Measurements from ENCODE around the gene CLPTM1L.
"Not testable (repeated sequence)": the region's sequence is repeated elsewhere in the genome, so short reads cannot be mapped to it uniquely, and the experiment has no call there.

Gene CLPTM1L

DNA sequence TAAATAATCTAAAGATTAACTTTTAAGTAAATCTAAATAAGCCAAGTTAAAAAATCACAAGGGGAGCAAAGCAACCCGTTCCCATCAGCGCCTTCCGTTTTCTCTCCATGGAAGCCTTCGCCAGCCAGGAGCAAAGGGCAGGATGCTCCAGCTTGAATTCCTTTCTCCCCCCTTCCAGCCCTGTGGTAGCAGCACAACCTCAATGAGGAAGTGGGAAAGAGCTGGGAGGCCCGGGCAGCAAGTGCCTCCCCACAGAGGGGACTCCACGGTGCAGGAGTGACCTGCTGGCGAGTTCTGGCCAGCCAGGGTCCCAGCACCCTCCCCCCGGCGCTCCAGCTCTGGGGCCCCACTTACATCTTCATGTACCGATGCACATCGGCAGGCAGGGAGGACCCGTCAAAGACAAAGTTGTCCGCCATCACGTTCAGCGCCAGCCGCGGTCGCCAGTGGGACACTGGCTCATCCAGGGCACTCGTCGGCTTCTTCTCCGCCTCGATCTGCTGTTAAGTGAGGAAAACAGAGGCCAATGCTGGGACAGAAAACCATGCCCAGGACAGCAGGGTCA is 6.3 kb downstream of the CLPTM1L start:
- Histone ChIP-seq H3K36me3 (ENCODE audit: control insufficient read depth, insufficient read depth, low read length) (peaks cover 93% of the 10 kb centered on the region), H3K4me3 (ENCODE audit: low read depth, low read length) (no peak overlapping the region), H3K9ac (ENCODE audit: low read length) (no peak overlapping the region), H3K27me3 (ENCODE audit: control insufficient read depth, insufficient read depth, low read length) (no peaks in the 10 kb centered on the region), H3K9me3 (ENCODE audit: control insufficient read depth, insufficient read depth, low read depth, low read length) (no peaks in the 10 kb centered on the region), H3K4me1 (ENCODE audit: control insufficient read depth, insufficient read depth, low read length) (no peaks in the 10 kb centered on the region), H3K27ac (ENCODE audit: low read depth, low read length) (no peak overlapping the region)

DNA sequence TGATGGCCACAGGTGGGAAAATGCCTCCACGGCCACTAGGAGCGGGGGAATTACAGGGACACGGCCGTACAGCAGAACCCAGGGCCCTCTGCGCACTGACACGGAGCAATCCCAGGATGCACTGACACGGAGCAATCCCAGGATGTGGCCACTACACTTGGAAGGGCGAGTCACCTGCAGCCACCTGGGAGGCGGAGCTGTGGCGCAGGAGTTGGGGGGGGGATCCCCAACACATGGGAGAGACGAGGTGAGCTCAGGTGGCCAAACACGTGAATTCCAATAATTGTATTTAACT is 6.8 kb downstream of the CLPTM1L start:
- H3K4me3 ChIP-seq (ENCODE audit: low read depth, low read length): no peak overlapping the region
- no peaks in the 10 kb centered on the region for H3K27me3 ChIP-seq (ENCODE audit: control insufficient read depth, insufficient read depth, low read length)
- H3K27ac ChIP-seq (ENCODE audit: low read depth, low read length): no peak overlapping the region
- peaks cover 93% of the 10 kb centered on the region for H3K36me3 ChIP-seq (ENCODE audit: control insufficient read depth, insufficient read depth, low read length)
- no peaks in the 10 kb centered on the region for H3K9me3 ChIP-seq (ENCODE audit: control insufficient read depth, insufficient read depth, low read depth, low read length)
- no peak overlapping the region for H3K9ac ChIP-seq (ENCODE audit: low read length)
- no peaks in the 10 kb centered on the region for H3K4me1 ChIP-seq (ENCODE audit: control insufficient read depth, insufficient read depth, low read length)

DNA sequence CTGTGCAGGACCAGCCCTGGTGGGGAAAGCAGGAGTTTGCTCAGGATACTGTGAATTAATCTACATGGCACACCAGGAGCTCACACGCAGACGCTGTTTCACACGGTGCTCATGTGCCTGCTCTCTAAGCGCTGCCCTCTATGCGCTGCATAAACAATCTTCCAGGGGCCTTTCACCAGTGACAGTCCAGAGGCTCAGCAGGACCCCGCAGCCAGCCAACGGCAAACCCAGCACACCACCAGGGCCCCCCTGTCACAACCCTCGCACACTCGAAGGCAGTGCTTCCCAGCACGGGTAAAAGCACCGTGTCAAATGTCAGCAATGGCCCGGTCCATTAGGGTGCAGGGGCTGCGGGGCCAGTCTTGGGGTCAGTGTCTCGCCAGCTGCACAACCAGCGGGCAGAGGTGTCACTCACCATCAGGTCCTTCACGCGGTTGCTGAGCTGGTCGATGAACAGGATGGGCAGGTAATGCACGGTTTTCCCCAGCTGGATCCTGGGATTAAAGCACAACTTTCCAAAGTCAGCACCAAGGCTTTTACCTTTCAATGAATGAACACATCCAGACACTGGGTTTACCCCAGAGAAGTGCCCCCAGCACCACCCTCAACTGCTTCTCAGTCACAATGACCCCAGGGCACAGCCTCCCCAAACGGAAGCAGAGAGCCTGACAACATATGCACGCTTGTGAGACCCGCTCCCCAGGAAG is 7.3 kb downstream of the CLPTM1L start:
- no peaks in the 10 kb centered on the region for H3K27me3 ChIP-seq (ENCODE audit: control insufficient read depth, insufficient read depth, low read length)
- H3K9me3 ChIP-seq (ENCODE audit: control insufficient read depth, insufficient read depth, low read depth, low read length): no peaks in the 10 kb centered on the region
- H3K36me3 ChIP-seq (ENCODE audit: control insufficient read depth, insufficient read depth, low read length): peaks cover 92% of the 10 kb centered on the region
- H3K27ac ChIP-seq (ENCODE audit: low read depth, low read length): no peak overlapping the region
- no peak overlapping the region for H3K4me3 ChIP-seq (ENCODE audit: low read depth, low read length)
- H3K9ac ChIP-seq (ENCODE audit: low read length): no peak overlapping the region
- no peaks in the 10 kb centered on the region for H3K4me1 ChIP-seq (ENCODE audit: control insufficient read depth, insufficient read depth, low read length)

DNA sequence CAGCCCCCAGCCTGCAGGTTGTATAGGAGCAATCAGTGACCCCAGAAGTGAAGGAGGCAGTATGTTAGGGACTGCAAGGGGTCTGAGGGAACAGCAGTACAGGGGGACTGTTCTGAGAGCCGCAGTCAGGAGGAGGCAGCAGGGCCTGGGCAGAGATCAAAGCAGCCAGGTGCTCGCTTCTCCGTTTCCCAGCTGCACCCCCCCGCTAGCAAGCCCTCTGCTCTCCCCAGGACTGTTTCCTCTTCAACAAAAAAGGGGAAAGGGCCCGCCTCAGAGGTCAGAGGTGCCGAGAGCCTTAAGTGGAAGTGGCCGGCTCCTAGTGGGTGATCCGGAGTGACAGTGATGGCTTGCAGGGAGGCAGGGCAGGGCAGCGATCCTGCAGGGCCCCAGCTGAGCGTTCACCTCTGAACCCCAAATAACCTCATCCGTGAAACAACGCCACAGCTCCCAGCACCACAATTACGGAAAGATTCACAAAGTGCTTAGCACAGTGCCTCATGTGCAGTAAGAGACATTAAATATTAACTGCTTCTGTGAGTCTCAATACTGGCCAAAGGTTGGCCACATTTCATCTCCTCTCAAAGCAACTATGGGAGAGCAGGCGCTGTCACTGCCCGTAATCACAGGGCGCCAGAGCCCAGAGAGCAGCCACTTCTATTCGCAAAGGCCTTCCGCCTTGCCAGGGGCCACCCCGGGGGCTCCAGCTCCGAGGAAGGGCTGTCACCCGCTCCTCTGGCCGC is 8.0 kb downstream of the CLPTM1L start:
- no peaks in the 10 kb centered on the region for H3K9me3 ChIP-seq (ENCODE audit: control insufficient read depth, insufficient read depth, low read depth, low read length)
- H3K36me3 ChIP-seq (ENCODE audit: control insufficient read depth, insufficient read depth, low read length): peaks cover 92% of the 10 kb centered on the region
- no peak overlapping the region for H3K27ac ChIP-seq (ENCODE audit: low read depth, low read length)
- no peak overlapping the region for H3K4me3 ChIP-seq (ENCODE audit: low read depth, low read length)
- no peak overlapping the region for H3K9ac ChIP-seq (ENCODE audit: low read length)
- no peaks in the 10 kb centered on the region for H3K27me3 ChIP-seq (ENCODE audit: control insufficient read depth, insufficient read depth, low read length)
- H3K4me1 ChIP-seq (ENCODE audit: control insufficient read depth, insufficient read depth, low read length): no peaks in the 10 kb centered on the region

DNA sequence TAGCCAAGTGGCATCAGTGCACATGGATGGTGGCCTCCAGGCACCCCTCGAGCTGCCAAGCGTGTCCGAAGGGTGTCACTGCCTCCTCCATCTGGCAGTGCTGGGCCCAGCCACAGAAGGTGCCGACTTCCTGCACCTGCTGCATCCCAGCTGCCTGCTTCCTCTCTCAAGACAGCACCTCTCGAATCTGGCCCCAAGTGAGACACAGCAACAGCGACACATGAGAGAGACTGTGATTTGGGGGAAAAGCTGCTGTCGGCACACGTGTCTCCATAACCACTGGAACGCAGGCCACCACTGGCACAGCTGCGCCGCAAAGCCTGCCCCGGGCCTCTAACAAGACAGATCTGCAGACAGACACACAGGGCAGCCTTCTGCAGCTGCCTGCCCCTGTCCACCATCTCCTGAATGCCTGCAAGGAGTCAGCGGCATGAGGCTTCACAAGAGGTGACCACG is 8.8 kb downstream of the CLPTM1L start:
- H3K9me3 ChIP-seq (ENCODE audit: control insufficient read depth, insufficient read depth, low read depth, low read length): no peaks in the 10 kb centered on the region
- H3K27ac ChIP-seq (ENCODE audit: low read depth, low read length): no peak overlapping the region
- no peaks in the 10 kb centered on the region for H3K27me3 ChIP-seq (ENCODE audit: control insufficient read depth, insufficient read depth, low read length)
- peaks cover 92% of the 10 kb centered on the region for H3K36me3 ChIP-seq (ENCODE audit: control insufficient read depth, insufficient read depth, low read length)
- no peak overlapping the region for H3K9ac ChIP-seq (ENCODE audit: low read length)
- H3K4me1 ChIP-seq (ENCODE audit: control insufficient read depth, insufficient read depth, low read length): no peaks in the 10 kb centered on the region
- no peak overlapping the region for H3K4me3 ChIP-seq (ENCODE audit: low read depth, low read length)

DNA sequence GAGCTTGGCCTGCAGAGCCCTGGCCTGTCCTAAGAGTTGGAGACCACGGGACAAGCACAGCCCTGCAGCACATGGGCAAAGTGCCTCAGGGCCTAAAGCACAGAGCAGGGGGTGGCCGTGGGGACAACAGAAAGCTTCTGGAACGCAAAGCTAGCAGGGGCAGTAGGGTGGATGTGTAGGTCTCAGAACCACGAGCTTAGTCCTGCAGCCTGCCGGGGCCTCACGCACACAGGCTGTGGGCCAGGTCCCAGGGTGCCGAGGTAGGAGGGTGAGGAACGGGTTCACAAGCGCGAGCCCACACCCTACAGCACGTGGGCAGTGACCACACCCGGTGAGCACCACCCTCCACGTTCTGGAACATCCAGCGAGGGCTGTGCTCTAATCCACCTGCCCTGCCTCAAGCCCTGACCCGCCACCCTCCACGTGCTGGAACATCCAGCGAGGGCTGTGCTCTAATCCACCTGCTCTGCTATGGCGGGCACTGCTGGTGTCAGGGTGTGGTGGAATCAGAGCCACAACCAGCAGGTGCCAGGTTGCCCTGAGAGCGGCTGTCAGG is 9.3 kb downstream of the CLPTM1L start:
- Histone ChIP-seq H3K9me3 (ENCODE audit: control insufficient read depth, insufficient read depth, low read depth, low read length) (no peaks in the 10 kb centered on the region), H3K27me3 (ENCODE audit: control insufficient read depth, insufficient read depth, low read length) (no peaks in the 10 kb centered on the region), H3K36me3 (ENCODE audit: control insufficient read depth, insufficient read depth, low read length) (peaks cover 93% of the 10 kb centered on the region), H3K4me3 (ENCODE audit: low read depth, low read length) (no peak overlapping the region), H3K27ac (ENCODE audit: low read depth, low read length) (no peak overlapping the region), H3K4me1 (ENCODE audit: control insufficient read depth, insufficient read depth, low read length) (no peaks in the 10 kb centered on the region), H3K9ac (ENCODE audit: low read length) (no peak overlapping the region)

DNA sequence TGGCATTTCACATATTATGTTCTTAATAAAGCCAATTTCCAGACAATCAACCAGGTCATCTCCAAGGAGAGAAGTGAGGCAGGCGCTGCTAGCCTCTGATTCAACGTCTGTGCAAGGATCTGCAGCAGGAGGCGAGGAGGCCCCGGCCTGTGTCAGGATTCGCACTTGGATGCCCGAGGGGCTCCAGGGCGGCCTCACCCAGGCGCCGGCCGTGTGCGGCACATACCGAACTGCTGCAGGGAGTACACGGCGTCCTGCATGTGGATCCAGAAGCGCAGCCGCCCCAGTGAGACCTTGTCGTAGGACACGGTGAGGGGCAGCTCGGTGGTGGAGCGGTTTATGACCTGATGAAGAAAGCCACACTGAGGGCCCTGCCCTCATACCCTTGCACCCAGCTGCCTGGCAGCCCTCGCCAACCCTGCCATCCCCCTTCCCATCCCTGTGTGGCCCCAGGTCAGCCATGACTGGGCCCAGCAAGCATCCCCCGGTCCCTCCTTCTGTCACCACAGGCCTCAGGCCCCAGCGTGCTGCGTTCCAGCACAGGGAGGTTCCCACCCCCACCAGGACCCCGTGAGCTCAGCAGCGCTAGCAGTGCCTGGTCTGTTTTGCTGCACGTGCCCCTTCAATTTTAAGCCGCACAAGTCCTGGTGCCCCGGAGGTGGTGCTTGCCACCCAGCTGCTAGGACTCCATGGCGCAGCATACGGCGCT is 9.9 kb downstream of the CLPTM1L start:
- peaks cover 93% of the 10 kb centered on the region for H3K36me3 ChIP-seq (ENCODE audit: control insufficient read depth, insufficient read depth, low read length)
- no peaks in the 10 kb centered on the region for H3K9me3 ChIP-seq (ENCODE audit: control insufficient read depth, insufficient read depth, low read depth, low read length)
- H3K27ac ChIP-seq (ENCODE audit: low read depth, low read length): no peak overlapping the region
- no peaks in the 10 kb centered on the region for H3K4me1 ChIP-seq (ENCODE audit: control insufficient read depth, insufficient read depth, low read length)
- no peak overlapping the region for H3K9ac ChIP-seq (ENCODE audit: low read length)
- H3K27me3 ChIP-seq (ENCODE audit: control insufficient read depth, insufficient read depth, low read length): no peaks in the 10 kb centered on the region
- H3K4me3 ChIP-seq (ENCODE audit: low read depth, low read length): no peak overlapping the region

DNA sequence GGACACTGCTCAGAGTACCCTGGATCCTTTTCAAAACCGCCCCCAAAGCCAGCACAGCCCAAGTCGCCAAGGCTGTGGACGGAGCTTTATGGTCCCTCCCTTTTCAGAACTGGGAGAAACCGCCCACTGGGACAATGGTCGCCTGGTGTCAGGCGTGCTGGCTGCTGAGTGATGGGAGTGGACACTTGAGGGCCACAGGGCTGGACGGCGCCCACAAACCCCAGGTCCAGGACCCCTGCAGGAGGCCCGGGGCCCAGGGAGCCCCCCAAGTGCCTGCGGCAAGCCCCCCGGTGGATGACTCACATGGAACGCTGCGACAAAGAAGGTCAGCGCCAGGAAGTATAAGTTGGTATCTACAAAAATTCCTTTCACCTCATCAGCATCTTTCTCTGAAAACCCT is 10.9 kb downstream of the CLPTM1L start:
- Histone ChIP-seq H3K9ac (ENCODE audit: low read length) (no peak overlapping the region), H3K4me3 (ENCODE audit: low read depth, low read length) (no peak overlapping the region), H3K27ac (ENCODE audit: low read depth, low read length) (no peak overlapping the region), H3K36me3 (ENCODE audit: control insufficient read depth, insufficient read depth, low read length) (peaks cover 94% of the 10 kb centered on the region), H3K9me3 (ENCODE audit: control insufficient read depth, insufficient read depth, low read depth, low read length) (no peaks in the 10 kb centered on the region; the same call in 1 of the 2 replicates), H3K27me3 (ENCODE audit: control insufficient read depth, insufficient read depth, low read length) (no peaks in the 10 kb centered on the region), H3K4me1 (ENCODE audit: control insufficient read depth, insufficient read depth, low read length) (no peaks in the 10 kb centered on the region)

DNA sequence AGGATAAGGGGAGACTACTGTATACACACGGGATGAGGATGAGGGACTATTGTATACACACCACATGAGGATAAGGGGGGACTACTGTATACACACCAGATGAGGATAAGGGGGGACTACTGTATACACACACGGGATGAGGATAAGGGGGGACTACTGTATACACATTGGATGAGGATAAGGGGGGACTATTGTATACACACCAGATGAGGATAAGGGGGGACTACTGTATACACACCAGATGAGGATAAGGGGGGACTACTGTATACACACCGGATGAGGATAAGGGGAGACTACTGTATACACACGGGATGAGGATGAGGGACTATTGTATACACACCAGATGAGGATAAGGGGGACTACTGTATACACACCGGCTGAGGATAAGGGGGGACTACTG is 11.6 kb downstream of the CLPTM1L start:
- not testable (repeated sequence) for H3K9me3 ChIP-seq (ENCODE audit: control insufficient read depth, insufficient read depth, low read depth, low read length); H3K27ac ChIP-seq (ENCODE audit: low read depth, low read length); H3K27me3 ChIP-seq (ENCODE audit: control insufficient read depth, insufficient read depth, low read length); H3K4me3 ChIP-seq (ENCODE audit: low read depth, low read length); H3K9ac ChIP-seq (ENCODE audit: low read length); H3K4me1 ChIP-seq (ENCODE audit: control insufficient read depth, insufficient read depth, low read length)
- peaks cover 94% of the 10 kb centered on the region for H3K36me3 ChIP-seq (ENCODE audit: control insufficient read depth, insufficient read depth, low read length)

DNA sequence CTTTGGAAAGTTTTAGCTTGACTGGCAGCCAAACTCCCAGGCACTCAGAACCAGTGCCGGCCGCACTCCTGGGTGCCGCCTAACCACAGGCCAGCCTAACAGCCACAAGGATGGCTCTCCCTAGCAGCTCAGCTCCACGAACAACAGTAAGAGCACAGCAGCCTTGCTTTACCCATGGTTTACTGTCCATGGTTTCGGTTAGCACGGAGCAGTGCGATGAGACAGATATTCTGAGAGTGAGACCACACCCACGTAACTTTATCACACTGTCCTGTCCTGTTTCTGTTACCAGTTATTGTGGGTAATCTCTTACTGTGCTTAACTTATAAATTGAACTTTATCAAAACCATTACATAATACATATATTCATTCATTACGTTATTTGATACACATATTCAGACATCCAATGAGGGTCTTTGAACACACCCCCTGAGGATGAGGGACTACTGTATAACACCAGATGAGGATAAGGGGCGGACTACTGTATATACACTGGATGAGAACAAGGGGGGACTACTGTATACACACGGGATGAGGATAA is 12.4 kb downstream of the CLPTM1L start:
- H3K27me3 ChIP-seq (ENCODE audit: control insufficient read depth, insufficient read depth, low read length): no peaks in the 10 kb centered on the region
- no peak overlapping the region for H3K4me3 ChIP-seq (ENCODE audit: low read depth, low read length)
- peaks cover 87% of the 10 kb centered on the region for H3K36me3 ChIP-seq (ENCODE audit: control insufficient read depth, insufficient read depth, low read length)
- no peak overlapping the region for H3K9ac ChIP-seq (ENCODE audit: low read length)
- H3K9me3 ChIP-seq (ENCODE audit: control insufficient read depth, insufficient read depth, low read depth, low read length): peaks cover 3% of the 10 kb centered on the region; the same call in 1 of the 2 replicates
- H3K4me1 ChIP-seq (ENCODE audit: control insufficient read depth, insufficient read depth, low read length): no peaks in the 10 kb centered on the region; the same call in 1 of the 2 replicates
- H3K27ac ChIP-seq (ENCODE audit: low read depth, low read length): no peak overlapping the region

Data from HUES6 (cell line).